WTC11 (cell line): Measurements from ENCODE around the gene SLC49A3. TPM values are rescaled to one million over a fixed set of nuclear protein-coding genes. Genes with fewer than 3 reads are reported as not detected.

Experiments used
- AFF4 ChIP-seq: sonication (generic); formaldehyde crosslinking; IDR thresholded peaks from 2 replicates; pipeline ENCODE4 v1.8.1; 2023; ENCODE audit warnings: mild to moderate bottlenecking, missing genetic modification reagents, borderline replicate concordance
- ATF1 ChIP-seq: sonication (generic); formaldehyde crosslinking; IDR thresholded peaks from 2 replicates; pipeline ENCODE4 v1.8.1; 2023; ENCODE audit warnings: mild to moderate bottlenecking, moderate library complexity, missing genetic modification reagents
- ATF3 ChIP-seq: sonication (generic); formaldehyde crosslinking; conservative IDR thresholded peaks from 2 replicates; pipeline ENCODE4 v1.8.1; 2022; ENCODE audit warnings: mild to moderate bottlenecking, missing genetic modification reagents
- CBFB ChIP-seq: sonication (generic); formaldehyde crosslinking; IDR thresholded peaks from 2 replicates; pipeline ENCODE4 v1.8.1; 2022; ENCODE audit warnings: mild to moderate bottlenecking, low read depth, missing genetic modification reagents
- ELF4 ChIP-seq: sonication (generic); formaldehyde crosslinking; IDR thresholded peaks from 2 replicates; pipeline ENCODE4 v1.8.1; 2022; ENCODE audit warnings: low read depth, mild to moderate bottlenecking, moderate library complexity, missing genetic modification reagents
- FOXJ3 ChIP-seq: sonication (generic); formaldehyde crosslinking; IDR thresholded peaks from 2 replicates; pipeline ENCODE4 v1.9.0; 2021; ENCODE audit warnings: missing genetic modification reagents, mild to moderate bottlenecking, borderline replicate concordance
- FOXK1 ChIP-seq: sonication (generic); formaldehyde crosslinking; IDR thresholded peaks from 2 replicates; pipeline ENCODE4 v1.8.0; 2022; ENCODE audit warnings: mild to moderate bottlenecking, moderate library complexity, missing genetic modification reagents
- FOXP4 ChIP-seq: sonication (generic); formaldehyde crosslinking; IDR thresholded peaks from 2 replicates; pipeline ENCODE4 v1.8.0; 2022; ENCODE audit warnings: mild to moderate bottlenecking, missing genetic modification reagents
- GABPB1 ChIP-seq: sonication (generic); formaldehyde crosslinking; IDR thresholded peaks from 2 replicates; pipeline ENCODE4 v1.8.1; 2023; ENCODE audit warnings: mild to moderate bottlenecking, missing genetic modification reagents
- HMGXB4 ChIP-seq: sonication (generic); formaldehyde crosslinking; IDR thresholded peaks from 2 replicates; pipeline ENCODE4 v1.8.1; 2023; ENCODE audit warnings: mild to moderate bottlenecking, moderate library complexity, missing genetic modification reagents
- JAZF1 ChIP-seq: fragments of 250-450 bp; sonication (Bioruptor Pico); IDR thresholded peaks from 2 replicates; pipeline ENCODE4 v1.9.0; 2021; ENCODE audit warnings: moderate library complexity, mild to moderate bottlenecking, inconsistent platforms
- MXD4 ChIP-seq: fragments of 250-450 bp; sonication (Bioruptor Pico); IDR thresholded peaks from 2 replicates; pipeline ENCODE4 v1.8.0; 2021; ENCODE audit warnings: mild to moderate bottlenecking, moderate library complexity, borderline replicate concordance
- MYBL2 ChIP-seq: sonication (generic); formaldehyde crosslinking; IDR thresholded peaks from 2 replicates; pipeline ENCODE4 v1.8.1; 2023; ENCODE audit warnings: mild to moderate bottlenecking, moderate library complexity, missing genetic modification reagents
- NFE2L1 ChIP-seq: sonication (generic); formaldehyde crosslinking; IDR thresholded peaks from 2 replicates; pipeline ENCODE4 v1.8.1; 2023; ENCODE audit warnings: missing genetic modification reagents
- NR1H2 ChIP-seq: sonication (generic); formaldehyde crosslinking; IDR thresholded peaks from 2 replicates; pipeline ENCODE4 v1.9.0; 2021; ENCODE audit warnings: mild to moderate bottlenecking, moderate library complexity, missing genetic modification reagents
- PRRX2 ChIP-seq: fragments of 250-450 bp; sonication (Bioruptor Pico); IDR thresholded peaks from 2 replicates; pipeline ENCODE4 v1.8.0; 2021; ENCODE audit warnings: mild to moderate bottlenecking
- RELA ChIP-seq: sonication (generic); formaldehyde crosslinking; IDR thresholded peaks from 2 replicates; pipeline ENCODE4 v1.8.1; 2022; ENCODE audit warnings: missing genetic modification reagents, mild to moderate bottlenecking, borderline replicate concordance
- RORB ChIP-seq: fragments of 250-450 bp; sonication (Bioruptor Pico); IDR thresholded peaks from 2 replicates; pipeline ENCODE4 v1.9.0; 2021; ENCODE audit warnings: mild to moderate bottlenecking
- SP1 ChIP-seq: sonication (generic); formaldehyde crosslinking; conservative IDR thresholded peaks from 2 replicates; pipeline ENCODE4 v1.8.1; 2022; ENCODE audit warnings: missing genetic modification reagents
- TEAD1 ChIP-seq: sonication (generic); formaldehyde crosslinking; IDR thresholded peaks from 2 replicates; pipeline ENCODE4 v1.8.0; 2022; ENCODE audit warnings: mild to moderate bottlenecking, missing genetic modification reagents
- USF1 ChIP-seq: sonication (generic); formaldehyde crosslinking; IDR thresholded peaks from 2 replicates; pipeline ENCODE4 v1.8.0; 2022; ENCODE audit warnings: mild to moderate bottlenecking, missing genetic modification reagents
- ZBTB43 ChIP-seq: sonication (generic); formaldehyde crosslinking; IDR thresholded peaks from 2 replicates; pipeline ENCODE4 v1.8.1; 2023; ENCODE audit warnings: mild to moderate bottlenecking, missing genetic modification reagents
- ZNF121 ChIP-seq: sonication (generic); formaldehyde crosslinking; IDR thresholded peaks from 2 replicates; pipeline ENCODE4 v1.8.0; 2023; ENCODE audit warnings: missing genetic modification reagents
- ZNF263 ChIP-seq: sonication (generic); formaldehyde crosslinking; IDR thresholded peaks from 2 replicates; pipeline ENCODE4 v1.8.1; 2022; ENCODE audit warnings: low read depth, mild to moderate bottlenecking, moderate library complexity, missing genetic modification reagents
- ZNF416 ChIP-seq: fragments of 250-450 bp; sonication (Bioruptor Pico); IDR thresholded peaks from 2 replicates; pipeline ENCODE4 v1.9.0; 2021; ENCODE audit warnings: mild to moderate bottlenecking, inconsistent platforms
- ZNF512 ChIP-seq: sonication (generic); formaldehyde crosslinking; IDR thresholded peaks from 2 replicates; pipeline ENCODE4 v1.8.1; 2022; ENCODE audit warnings: missing genetic modification reagents, borderline replicate concordance
- ZSCAN18 ChIP-seq: fragments of 250-450 bp; sonication (Bioruptor Pico); IDR thresholded peaks from 2 replicates; pipeline ENCODE4 v2.1.2; 2022; ENCODE audit warnings: mild to moderate bottlenecking, moderate library complexity
- total RNA-seq: library from RNA; stranded (reverse); gene quantifications from 3 replicates; pipeline ENCODE4 v1.2.3, GENCODE V29; 2021

SLC49A3 gene
- total RNA-seq, 1 experiment from 2014 or later = 5.8 TPM

GRCh38 chr4:688854-689681 is at the start of gene SLC49A3 (continued):
- no peak for TF ChIP-seq RORB (CRISPR knock-in tag)
- no peak for TF ChIP-seq ELF4 (CRISPR knock-in tag)
- peak; percentile 76; the same call in 1 of the 2 replicates for TF ChIP-seq CBFB (CRISPR knock-in tag)
- TF ChIP-seq ZSCAN18 (CRISPR knock-in tag) = no peak
- peak; percentile 48 for TF ChIP-seq SP1 (CRISPR knock-in tag)
- no peak for TF ChIP-seq NFE2L1
- no peak for TF ChIP-seq FOXJ3
- no peak for TF ChIP-seq ZNF263
- TF ChIP-seq ZNF512 = no peak
- no peak for TF ChIP-seq USF1 (CRISPR knock-in tag)
- TF ChIP-seq ZNF416 = no peak
- no peak for TF ChIP-seq MYBL2
- no peak for TF ChIP-seq AFF4
- no peak for TF ChIP-seq PRRX2
- TF ChIP-seq GABPB1 = no peak
- TF ChIP-seq JAZF1 (CRISPR knock-in tag) = no peak
- TF ChIP-seq FOXK1 = peak; percentile 50; the same call in 1 of the 2 replicates
- TF ChIP-seq TEAD1 = no peak
- no peak for TF ChIP-seq ATF1
- no peak for TF ChIP-seq NR1H2
- 0 out of 2 replicates have a peak, but pooled peaks have one; percentile 35 for TF ChIP-seq FOXP4
- no peak for TF ChIP-seq ZNF121
- no peak for TF ChIP-seq ZBTB43
- no peak for TF ChIP-seq MXD4 (CRISPR knock-in tag)
- 0 out of 2 replicates have a peak, but pooled peaks have one; percentile 26 for TF ChIP-seq HMGXB4 (CRISPR knock-in tag)
- TF ChIP-seq RELA (CRISPR knock-in tag) = no peak
- TF ChIP-seq ATF3 (CRISPR knock-in tag) = no peak
